Measurements from ENCODE around the gene REPS1.

- TF ChIP-seq, protein P1, sequence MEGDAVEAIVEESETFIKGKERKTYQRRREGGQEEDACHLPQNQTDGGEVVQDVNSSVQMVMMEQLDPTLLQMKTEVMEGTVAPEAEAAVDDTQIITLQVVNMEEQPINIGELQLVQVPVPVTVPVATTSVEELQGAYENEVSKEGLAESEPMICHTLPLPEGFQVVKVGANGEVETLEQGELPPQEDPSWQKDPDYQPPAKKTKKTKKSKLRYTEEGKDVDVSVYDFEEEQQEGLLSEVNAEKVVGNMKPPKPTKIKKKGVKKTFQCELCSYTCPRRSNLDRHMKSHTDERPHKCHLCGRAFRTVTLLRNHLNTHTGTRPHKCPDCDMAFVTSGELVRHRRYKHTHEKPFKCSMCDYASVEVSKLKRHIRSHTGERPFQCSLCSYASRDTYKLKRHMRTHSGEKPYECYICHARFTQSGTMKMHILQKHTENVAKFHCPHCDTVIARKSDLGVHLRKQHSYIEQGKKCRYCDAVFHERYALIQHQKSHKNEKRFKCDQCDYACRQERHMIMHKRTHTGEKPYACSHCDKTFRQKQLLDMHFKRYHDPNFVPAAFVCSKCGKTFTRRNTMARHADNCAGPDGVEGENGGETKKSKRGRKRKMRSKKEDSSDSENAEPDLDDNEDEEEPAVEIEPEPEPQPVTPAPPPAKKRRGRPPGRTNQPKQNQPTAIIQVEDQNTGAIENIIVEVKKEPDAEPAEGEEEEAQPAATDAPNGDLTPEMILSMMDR (IDR thresholded peaks at IDR 0.05; ENCODE audit: poor library complexity): no peak
- no peak for TF ChIP-seq EZH2phosphoT487 (IDR thresholded peaks at IDR 0.05; ENCODE audit: low read depth, severe bottlenecking, unreplicated experiment)
Measured at GRCh38 chr6:139030228-139030963, 42.3 kb upstream of the REPS1 start.
